GM13976 (cell line): ENCODE data around the gene SNX22.
"Not testable (repeated sequence)": the region's sequence is repeated elsewhere in the genome, so short reads cannot be mapped to it uniquely, and the experiment has no call there.

Experiments
- DNase-seq: peaks from one replicate; pipeline ENCODE4 v3.0.0; 2012; ENCODE audit warnings: low spot score
- CTCF ChIP-seq: IDR thresholded peaks from 2 replicates; pipeline ENCODE4 v1.5.1; 2012; ENCODE audit warnings: borderline replicate concordance, mild to moderate bottlenecking; ENCODE audit not compliant: insufficient read depth; ENCODE audit errors: extremely low read depth, missing control alignments, control extremely low read depth
- in situ Hi-C: fragments of 300-500 bp; cut with MboI; formaldehyde crosslinking; loops from one replicate; pipeline ENCODE4 v1.12.0; 2022; ENCODE audit warnings: low sequenced_read_pairs, mixed read lengths, inconsistent platforms; ENCODE audit not compliant: unreplicated experiment

Gene SNX22

DNA sequence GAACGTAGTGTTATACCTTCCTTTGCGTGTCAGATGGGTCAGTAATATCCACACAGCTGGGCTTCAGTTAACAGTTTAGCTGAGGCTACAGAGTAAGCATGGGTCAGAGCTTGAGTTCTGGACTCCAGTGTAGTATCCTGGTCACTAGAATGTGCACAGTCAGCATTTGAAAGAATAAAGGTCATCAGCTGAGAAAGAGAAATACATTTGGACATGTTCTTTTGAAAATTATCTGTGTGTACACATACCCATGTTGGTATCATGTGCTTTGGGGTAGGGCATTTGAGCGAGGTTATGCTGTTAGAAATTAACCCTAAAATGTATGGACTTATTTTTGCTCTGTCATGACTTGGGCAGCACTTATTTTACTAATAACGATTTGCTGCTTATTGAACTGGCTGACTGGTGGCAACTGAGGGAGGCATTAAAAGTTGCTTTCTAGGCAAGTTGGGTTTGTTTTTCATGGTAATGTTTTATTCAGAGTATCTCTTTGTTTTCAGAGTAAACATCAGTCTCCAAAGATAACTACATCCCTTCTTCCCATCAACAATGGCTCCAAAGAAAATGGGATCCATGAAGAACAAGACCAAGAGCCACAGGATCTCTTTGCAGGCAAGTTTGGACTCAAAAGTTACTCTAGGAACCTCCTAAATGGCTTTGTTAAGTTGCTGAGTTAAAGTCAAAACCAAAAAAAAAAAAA is 39.3 kb upstream of the SNX22 start:
- in situ Hi-C loops, result no loop called here
- no peak for TF ChIP-seq CTCF
- DNase-seq, result no peak

DNA sequence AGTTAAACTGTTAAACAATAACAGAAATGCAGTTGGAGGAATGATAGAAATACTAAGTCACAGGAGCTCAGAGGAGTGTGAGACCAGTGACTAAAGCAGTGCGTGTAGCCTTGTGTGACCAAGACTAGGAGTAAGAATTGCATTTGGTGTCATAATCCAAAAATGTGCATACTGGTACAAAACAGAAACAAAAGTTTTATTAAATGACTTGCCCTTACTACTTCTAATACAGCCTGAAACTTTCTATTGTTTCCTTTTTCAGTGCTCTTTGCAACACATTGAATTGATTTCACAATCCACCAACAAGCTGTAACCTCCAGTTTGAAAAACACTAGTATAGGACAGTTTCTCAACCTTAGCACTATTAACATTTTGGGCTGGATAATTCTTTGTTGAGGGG is 38.6 kb upstream of the SNX22 start:
- in situ Hi-C loops, result no loop called here
- no peak for TF ChIP-seq CTCF
- no peak for DNase-seq

DNA sequence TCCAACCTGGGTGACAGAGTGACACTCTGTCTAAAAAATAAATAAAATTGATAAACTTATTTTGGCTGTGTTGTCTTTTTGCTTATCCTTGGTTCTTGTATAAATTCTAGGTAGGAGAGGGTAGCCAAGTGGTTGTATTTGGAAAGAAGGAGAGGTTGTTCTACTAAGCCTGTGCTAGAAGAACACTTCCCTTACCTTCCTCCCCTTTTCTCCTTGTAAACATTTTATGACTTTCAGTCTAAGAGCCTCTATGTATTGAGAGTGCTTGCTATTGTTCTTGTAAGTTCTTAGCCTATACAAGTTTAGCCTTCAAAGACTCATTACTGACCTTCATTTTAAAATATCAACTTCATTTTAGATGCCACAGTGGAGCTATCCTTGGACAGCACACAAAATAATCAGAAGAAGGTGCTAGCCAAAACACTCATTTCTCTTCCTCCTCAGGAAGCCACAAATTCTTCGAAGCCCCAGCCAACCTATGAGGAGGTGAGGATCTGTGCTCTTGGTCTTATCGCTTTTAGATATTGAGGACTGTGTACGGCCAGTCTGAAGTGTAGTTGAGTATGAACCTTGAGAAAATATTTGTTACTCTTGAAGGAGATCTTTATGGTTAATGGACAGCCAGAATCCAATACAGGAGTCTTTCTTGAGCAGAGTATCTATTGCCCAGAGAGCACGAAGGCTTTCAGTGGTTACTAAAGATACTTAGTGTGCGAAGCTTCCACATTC is 33.6 kb upstream of the SNX22 start:
- no peak for TF ChIP-seq CTCF
- no peak for DNase-seq
- in situ Hi-C loops, result no loop called here

GRCh38 chr15:64120322-64120721 is 31.2 kb upstream of the SNX22 start:
- in situ Hi-C loops, result not testable (repeated sequence)

GRCh38 chr15:64121614-64122013 is 29.9 kb upstream of the SNX22 start:
- in situ Hi-C loops, result no loop called here
- no peak for TF ChIP-seq CTCF

More at GRCh38 chr15:64120322-64120721, 31.2 kb upstream of the SNX22 start:
- DNase-seq, result not testable (repeated sequence)

GRCh38 chr15:64122444-64122843 is 29.1 kb upstream of the SNX22 start:
- in situ Hi-C loops, result no loop called here
- TF ChIP-seq CTCF, result no peak

More at GRCh38 chr15:64121614-64122013, 29.9 kb upstream of the SNX22 start:
- no peak for DNase-seq

GRCh38 chr15:64122936-64123351 is 28.6 kb upstream of the SNX22 start:
- TF ChIP-seq CTCF, result no peak
- in situ Hi-C loops, result no loop called here
- DNase-seq, result no peak

More at GRCh38 chr15:64122444-64122843, 29.1 kb upstream of the SNX22 start:
- no peak for DNase-seq
